MM.1S (cell line): ENCODE measurements around the gene ASMTL.

Source experiments
- CTCF ChIP-seq: fragments of 300-600 bp; sonication (generic); IDR thresholded peaks from 2 replicates; pipeline ENCODE4 v1.5.1; 2016; ENCODE audit warnings: antibody characterized with exemption, low read length, mixed read lengths
- EZH2 ChIP-seq: fragments of 300-600 bp; sonication (generic); optimal IDR thresholded peaks from 2 replicates; pipeline ENCODE3; 2017; ENCODE audit warnings: low read depth, mild to moderate bottlenecking, antibody characterized with exemption, low read length, mixed read lengths
- EZH2phosphoT487 ChIP-seq: fragments of 300-600 bp; sonication (generic); IDR thresholded peaks from 2 replicates; pipeline ENCODE4 v1.6.1; 2018; ENCODE audit warnings: antibody characterized with exemption, low read length

GRCh38 chrX:1484638-1485019, 31.9 kb upstream of the ASMTL start:
- TF ChIP-seq CTCF = no peak
- no peak for TF ChIP-seq EZH2
- no peak for TF ChIP-seq EZH2phosphoT487
